IPS-18c (cell line): ENCODE measurements around the gene GLDN.

ENCODE experiments used
- H3K4me3 ChIP-seq: 2 replicates; pipeline ENCODE4 v1.7.0; 2013; ENCODE audit warnings: low read depth, mild to moderate bottlenecking, low read length, moderate library complexity; ENCODE audit not compliant: insufficient read depth
- H3K9me3 ChIP-seq: one replicate; pipeline ENCODE4 v1.6.1; 2013; ENCODE audit warnings: mild to moderate bottlenecking, low read length, moderate library complexity; ENCODE audit not compliant: control insufficient read depth, insufficient read depth

GLDN gene

GRCh38 chr15:51341366-51342226 lies at the start of gene GLDN:
GLDN (plus strand) TSS chr15:51341655; CDS start chr15:51341685, 30 bp downstream.
- Histone ChIP-seq H3K9me3 (no peaks in the 10 kb centered on the region), H3K4me3 (peak within 1 kb of the TSS; percentile 51)

- no peak overlapping the region for H3K4me3 ChIP-seq
- H3K9me3 ChIP-seq = peaks cover 4% of the 10 kb centered on the region
Observed at GRCh38 chr15:51298620-51299019, 42.8 kb upstream of the GLDN start.

GRCh38 chr15:51299187-51300015 lies 42.1 kb upstream of the GLDN start:
- Histone ChIP-seq H3K4me3 (no peak overlapping the region), H3K9me3 (peaks cover 4% of the 10 kb centered on the region)

GRCh38 chr15:51302480-51302879 lies 39.0 kb upstream of the GLDN start:
- no peak overlapping the region for H3K4me3 ChIP-seq
- peaks cover 4% of the 10 kb centered on the region for H3K9me3 ChIP-seq

- Histone ChIP-seq H3K4me3 (no peak overlapping the region), H3K9me3 (peaks cover 4% of the 10 kb centered on the region)
Observed at GRCh38 chr15:51303462-51303980, 37.9 kb upstream of the GLDN start.

- Histone ChIP-seq H3K9me3 (peaks cover 4% of the 10 kb centered on the region), H3K4me3 (no peak overlapping the region)
Observed at GRCh38 chr15:51307325-51307724, 34.1 kb upstream of the GLDN start.

GRCh38 chr15:51307811-51308210 lies 33.6 kb upstream of the GLDN start:
- Histone ChIP-seq H3K9me3 (peaks cover under 1% of the 10 kb centered on the region), H3K4me3 (no peak overlapping the region)

- Histone ChIP-seq H3K4me3 (no peak overlapping the region), H3K9me3 (no peaks in the 10 kb centered on the region)
Observed at GRCh38 chr15:51310064-51310463, 31.4 kb upstream of the GLDN start.

GRCh38 chr15:51311510-51311909 lies 29.9 kb upstream of the GLDN start:
- Histone ChIP-seq H3K9me3 (no peaks in the 10 kb centered on the region), H3K4me3 (no peak overlapping the region)

GRCh38 chr15:51312166-51313073 lies 29.0 kb upstream of the GLDN start:
- Histone ChIP-seq H3K4me3 (no peak overlapping the region), H3K9me3 (no peaks in the 10 kb centered on the region)

- Histone ChIP-seq H3K4me3 (no peak overlapping the region), H3K9me3 (no peaks in the 10 kb centered on the region)
Observed at GRCh38 chr15:51313074-51313393, 28.4 kb upstream of the GLDN start.

GRCh38 chr15:51313644-51314280 lies 27.7 kb upstream of the GLDN start:
- Histone ChIP-seq H3K4me3 (no peak overlapping the region), H3K9me3 (no peaks in the 10 kb centered on the region)

- no peaks in the 10 kb centered on the region for H3K9me3 ChIP-seq
- H3K4me3 ChIP-seq = peak overlapping the region; percentile 12; the same call in 1 of the 2 replicates
Observed at GRCh38 chr15:51314391-51315337, 26.8 kb upstream of the GLDN start.

- Histone ChIP-seq H3K9me3 (no peaks in the 10 kb centered on the region), H3K4me3 (no peak overlapping the region)
Observed at GRCh38 chr15:51315726-51316125, 25.7 kb upstream of the GLDN start.

- H3K9me3 ChIP-seq = no peaks in the 10 kb centered on the region
- H3K4me3 ChIP-seq = no peak overlapping the region
Observed at GRCh38 chr15:51316636-51317035, 24.8 kb upstream of the GLDN start.
